ENCODE results near the gene MCOLN3.
"Not testable (repeated sequence)": the region's sequence is repeated elsewhere in the genome, so short reads cannot be mapped to it uniquely, and the experiment has no call there.

- not testable (repeated sequence) for TF ChIP-seq CTCF (IDR thresholded peaks at IDR 0.05; ENCODE audit: low read length); EZH2 (IDR thresholded peaks at IDR 0.05; ENCODE audit: borderline replicate concordance, low read length)
Observed at GRCh38 chr1:84986561-84986960, 61.7 kb downstream of the MCOLN3 start.

Data from OCI-LY1 (cell line).